22Rv1 (cell line): Measurements from ENCODE around the gene ADAM12.

Experiments
- H3K27ac ChIP-seq: fragments of 450-650 bp; 2 replicates; pipeline ENCODE4 v1.5.1; 2017
- ZFX ChIP-seq: fragments of 450-650 bp; IDR thresholded peaks from 2 replicates; pipeline ENCODE4 v1.6.1; 2017; ENCODE audit warnings: antibody characterized with exemption, borderline replicate concordance
- TF ChIP-seq, protein P1 (sequence below): fragments of 450-650 bp; IDR thresholded peaks from 2 replicates; pipeline ENCODE4 v1.5.1; 2017; ENCODE audit warnings: mild to moderate bottlenecking

The ADAM12 gene

DNA sequence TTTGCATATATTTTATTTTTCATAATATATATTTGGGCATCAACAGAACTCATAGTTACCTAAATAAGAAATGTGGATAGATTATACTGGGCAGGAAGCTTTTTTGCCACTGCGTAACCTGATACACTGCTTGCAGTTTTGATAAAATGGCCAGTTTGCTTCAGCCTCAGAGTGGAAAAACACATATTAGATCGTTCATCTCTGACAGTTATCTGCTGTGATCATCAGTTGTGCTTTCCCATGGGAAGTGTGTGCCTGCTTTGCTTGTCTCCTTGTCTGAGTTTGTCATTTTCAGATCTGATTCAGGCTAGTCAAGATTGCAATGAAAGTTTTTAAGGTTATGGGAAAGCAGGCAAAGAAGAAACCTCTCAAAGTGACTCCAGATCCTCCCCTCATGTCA is 54.0 kb downstream of the ADAM12 start:
- no peak overlapping the region for H3K27ac ChIP-seq
- TF ChIP-seq ZFX: no peak
- TF ChIP-seq, protein P1, sequence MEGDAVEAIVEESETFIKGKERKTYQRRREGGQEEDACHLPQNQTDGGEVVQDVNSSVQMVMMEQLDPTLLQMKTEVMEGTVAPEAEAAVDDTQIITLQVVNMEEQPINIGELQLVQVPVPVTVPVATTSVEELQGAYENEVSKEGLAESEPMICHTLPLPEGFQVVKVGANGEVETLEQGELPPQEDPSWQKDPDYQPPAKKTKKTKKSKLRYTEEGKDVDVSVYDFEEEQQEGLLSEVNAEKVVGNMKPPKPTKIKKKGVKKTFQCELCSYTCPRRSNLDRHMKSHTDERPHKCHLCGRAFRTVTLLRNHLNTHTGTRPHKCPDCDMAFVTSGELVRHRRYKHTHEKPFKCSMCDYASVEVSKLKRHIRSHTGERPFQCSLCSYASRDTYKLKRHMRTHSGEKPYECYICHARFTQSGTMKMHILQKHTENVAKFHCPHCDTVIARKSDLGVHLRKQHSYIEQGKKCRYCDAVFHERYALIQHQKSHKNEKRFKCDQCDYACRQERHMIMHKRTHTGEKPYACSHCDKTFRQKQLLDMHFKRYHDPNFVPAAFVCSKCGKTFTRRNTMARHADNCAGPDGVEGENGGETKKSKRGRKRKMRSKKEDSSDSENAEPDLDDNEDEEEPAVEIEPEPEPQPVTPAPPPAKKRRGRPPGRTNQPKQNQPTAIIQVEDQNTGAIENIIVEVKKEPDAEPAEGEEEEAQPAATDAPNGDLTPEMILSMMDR: no peak

DNA sequence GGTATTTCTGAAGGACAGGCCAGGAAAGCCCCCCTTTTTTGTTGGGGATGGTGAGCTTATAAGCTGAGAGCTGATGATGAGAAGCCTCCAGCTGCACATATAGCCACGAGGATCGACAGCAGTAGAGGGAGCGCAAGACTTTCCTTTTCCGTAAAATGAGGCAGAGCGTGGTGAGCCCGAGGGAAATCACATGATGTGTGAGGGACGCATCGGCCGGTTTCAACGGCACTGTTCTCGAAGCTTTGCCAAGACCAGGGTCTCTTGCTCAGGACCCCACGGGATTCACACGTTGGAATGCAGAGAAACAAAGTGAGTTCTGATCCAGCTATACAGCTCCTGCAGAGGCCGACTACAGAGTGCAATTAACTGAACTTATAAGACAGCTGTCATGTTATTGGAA is 55.7 kb downstream of the ADAM12 start:
- no peak overlapping the region for H3K27ac ChIP-seq
- TF ChIP-seq, protein P1: no peak
- TF ChIP-seq ZFX: no peak

DNA sequence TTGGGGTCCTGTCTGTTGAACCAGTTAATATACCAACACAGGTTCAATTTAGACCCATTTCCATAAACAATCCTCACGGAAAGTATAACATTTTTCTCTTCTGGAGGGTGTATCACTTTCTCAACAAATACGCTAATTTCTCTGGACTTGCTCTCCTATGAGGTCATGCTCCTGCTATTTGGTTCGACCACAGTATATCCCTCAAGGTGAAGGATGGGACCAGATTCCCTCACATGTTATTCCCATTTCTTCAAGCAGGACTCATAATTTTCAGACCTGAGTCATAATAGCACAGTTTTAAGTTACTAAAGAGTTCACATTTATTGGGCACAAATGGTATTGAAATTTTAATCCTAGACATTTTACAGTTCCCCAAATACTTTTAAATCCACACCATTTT is 57.2 kb downstream of the ADAM12 start:
- TF ChIP-seq, protein P1: no peak
- no peak for TF ChIP-seq ZFX
- H3K27ac ChIP-seq: no peak overlapping the region

DNA sequence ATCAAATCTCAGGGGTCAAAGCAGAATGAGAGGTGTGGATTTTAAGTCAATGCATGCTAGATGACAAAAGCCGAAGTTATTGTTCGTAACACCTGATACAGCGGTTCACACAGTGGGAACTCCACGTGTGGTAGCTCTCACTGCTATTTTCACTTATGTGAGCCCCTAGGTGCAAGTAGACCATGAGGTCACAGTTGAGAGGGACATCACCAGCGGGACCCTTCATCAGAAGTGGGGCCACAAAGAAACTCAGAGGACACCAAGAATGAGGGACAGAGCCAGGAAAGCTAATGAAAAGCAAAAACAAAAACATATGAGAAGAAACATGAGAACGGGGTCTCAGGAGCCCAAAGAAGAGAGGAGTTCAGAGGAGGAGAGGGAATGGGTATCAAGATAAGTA is 63.5 kb downstream of the ADAM12 start:
- H3K27ac ChIP-seq: no peak overlapping the region
- TF ChIP-seq, protein P1: no peak
- TF ChIP-seq ZFX: no peak

DNA sequence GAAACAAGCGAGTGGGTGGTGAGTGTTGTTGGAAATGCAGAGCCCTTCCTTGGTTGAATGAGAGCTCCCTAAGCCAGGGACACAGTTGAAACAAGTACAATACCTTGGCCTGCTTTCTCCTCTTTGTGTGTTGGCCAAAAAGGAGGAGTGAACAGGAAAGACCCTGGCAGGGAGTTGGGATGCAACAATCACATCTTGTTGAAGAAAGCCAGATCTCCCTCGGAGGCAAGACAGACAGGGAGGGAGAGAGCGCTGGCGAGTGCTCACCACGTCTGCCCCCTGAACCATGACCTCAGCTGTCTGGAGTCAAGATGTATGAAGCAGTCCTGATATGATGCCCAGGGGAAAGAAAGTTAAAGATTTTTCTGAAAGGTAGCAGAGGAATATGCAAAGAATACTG is 66.8 kb downstream of the ADAM12 start:
- no peak for TF ChIP-seq ZFX
- TF ChIP-seq, protein P1: no peak
- H3K27ac ChIP-seq: no peak overlapping the region

DNA sequence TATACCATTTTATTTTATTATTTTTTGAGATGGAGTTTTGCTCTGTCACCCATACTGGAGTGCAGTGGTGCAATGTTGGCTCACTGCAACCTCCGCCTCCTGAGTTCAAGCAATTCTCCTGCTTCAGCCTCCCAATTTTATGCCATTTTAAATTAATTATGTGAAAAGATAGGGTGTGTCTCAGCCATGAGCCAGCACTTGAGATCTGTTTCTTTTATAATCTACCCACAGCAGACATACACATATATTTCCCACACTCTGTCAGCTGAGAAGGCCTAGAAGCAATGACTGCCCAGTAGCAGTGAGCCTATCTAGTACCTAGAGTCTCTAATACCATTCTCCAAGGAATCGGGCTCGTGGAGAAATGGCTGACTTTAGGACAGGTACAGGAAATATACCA is 70.5 kb downstream of the ADAM12 start:
- TF ChIP-seq, protein P1: no peak
- TF ChIP-seq ZFX: no peak
- H3K27ac ChIP-seq: no peak overlapping the region

DNA sequence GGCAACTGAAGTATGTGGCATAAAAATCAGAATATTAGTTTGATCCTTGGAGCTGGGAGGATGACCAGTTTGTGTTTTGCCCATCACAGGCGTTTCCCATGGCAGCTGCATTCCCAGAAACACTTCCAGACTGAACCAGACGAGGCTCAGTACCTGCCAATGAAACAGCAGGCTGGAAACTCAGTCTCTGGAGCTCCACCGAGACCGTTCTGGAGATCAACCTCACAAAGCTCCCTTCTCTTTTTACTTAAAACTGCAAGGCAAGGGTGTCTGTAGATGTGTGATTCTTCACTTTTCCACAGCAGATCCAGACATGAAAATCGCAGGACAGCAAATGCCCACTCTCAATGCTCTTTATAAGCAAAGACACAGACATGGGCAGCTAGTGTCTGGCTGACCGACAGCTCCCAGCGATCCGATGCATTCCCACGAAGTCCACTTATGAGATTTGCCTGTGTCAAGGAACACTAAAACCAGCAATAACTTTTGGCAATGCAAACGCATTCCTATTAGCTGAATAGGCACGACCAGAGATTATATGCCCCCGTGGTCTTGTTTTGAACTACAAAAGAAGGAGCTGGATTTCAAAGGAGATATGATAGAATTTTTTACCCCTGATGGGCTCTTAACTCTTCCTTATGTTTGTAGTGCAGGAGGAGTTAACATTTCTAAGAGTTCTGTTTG is 72.6 kb downstream of the ADAM12 start:
- no peak overlapping the region for H3K27ac ChIP-seq
- no peak for TF ChIP-seq ZFX
- TF ChIP-seq, protein P1: no peak
